HL-60/S4 (cell line): ENCODE data around the gene ZBTB9.

Experiments
- in situ Hi-C: fragments of 300-500 bp; cut with MboI; formaldehyde crosslinking; loops from 2 replicates; pipeline ENCODE4 v1.14.3; 2022; ENCODE audit warnings: low sequenced_read_pairs

Gene ZBTB9

GRCh38 chr6:33418690-33419291 is 35.6 kb upstream of the ZBTB9 start:
- in situ Hi-C loops, result no loop called here

DNA sequence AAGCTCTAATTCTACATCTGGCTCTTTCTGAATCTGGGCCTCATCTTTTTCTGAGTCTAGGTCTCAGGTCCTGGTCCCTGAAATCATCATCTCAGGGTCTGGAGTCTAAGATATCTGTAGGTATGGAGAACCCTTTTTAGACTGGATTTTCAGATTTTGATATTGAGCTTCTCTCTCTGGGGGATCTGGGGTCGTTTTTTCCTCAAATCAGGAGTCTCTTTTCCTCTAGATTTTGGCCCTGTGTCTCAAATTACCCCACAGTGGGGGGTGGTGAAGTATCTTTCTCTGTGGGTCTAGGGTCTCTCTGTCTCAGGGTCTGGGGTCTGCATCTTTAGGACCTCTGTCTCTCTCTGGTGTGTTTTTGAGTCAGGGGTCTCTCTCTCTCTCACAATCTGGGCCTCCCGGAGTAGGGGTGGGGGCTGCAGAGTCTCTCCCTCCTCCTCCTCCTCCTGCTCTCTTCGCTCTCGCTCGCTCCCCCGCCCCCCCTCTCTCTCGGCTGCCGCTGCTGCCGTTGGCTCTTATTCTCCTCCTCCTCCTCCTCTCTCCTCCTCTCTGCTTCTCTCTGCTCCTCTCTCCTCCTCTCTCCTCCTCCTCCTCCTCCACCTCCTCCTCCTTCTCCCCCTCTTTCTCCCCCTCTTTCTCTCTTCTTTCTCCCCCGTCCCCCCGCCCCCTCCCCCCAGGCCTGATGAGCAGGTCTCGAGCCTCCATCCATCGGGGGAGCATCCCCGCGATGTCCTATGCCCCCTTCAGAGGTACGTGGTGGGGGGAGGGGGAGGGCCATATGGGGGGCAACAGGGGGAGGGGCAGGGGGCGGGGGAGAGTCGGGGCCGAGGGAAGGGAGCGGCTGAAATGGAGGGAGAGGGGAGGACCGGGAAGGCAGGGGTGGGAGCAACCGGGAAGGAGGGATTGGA is 34.5 kb upstream of the ZBTB9 start, which contains the start of gene SYNGAP1:
SYNGAP1 (plus strand) TSS at position 486 of the 911 bp plus-strand sequence; CDS start at position 686, 200 bp downstream.
- in situ Hi-C loops, result no loop called here

DNA sequence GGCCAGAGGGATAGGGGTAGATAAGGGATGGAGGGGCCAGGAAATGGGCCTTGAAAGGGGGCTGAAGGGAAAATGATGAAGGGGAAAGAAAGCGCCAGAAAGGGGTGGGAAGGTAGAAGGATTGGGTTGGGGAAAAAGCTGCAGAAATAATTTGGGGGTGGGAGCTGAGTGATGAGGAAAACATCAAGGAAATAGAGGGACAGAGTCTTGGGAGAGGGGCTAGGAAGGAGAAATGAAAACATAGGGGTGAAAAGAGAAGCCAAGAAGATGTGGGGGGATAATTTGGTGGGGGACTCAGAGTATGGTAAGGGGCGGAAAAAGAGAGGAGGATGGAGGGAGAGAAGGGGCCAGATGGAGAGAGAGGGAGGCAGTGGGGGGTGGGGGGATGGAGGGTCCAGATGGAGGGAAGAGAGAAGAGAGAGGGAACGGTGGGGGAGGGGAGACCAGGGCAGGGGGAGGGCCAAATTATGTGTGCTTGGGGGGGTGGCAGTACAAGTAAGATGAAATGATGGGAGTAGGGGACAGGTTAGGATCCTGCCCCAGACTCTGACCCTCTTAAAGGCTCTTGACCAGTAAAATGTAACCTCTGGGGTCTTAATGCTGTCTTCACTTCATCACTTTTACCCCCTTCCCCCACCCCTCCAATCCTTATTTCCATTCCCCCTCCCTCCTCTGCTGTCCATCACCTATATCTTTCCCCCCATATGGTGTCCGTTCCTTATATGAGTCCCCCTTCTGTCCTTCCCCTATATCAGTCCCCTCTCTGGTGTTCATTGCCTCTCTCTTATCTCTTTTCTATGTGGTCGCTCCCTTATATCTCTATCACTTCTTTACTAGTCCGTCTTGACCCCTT is 33.7 kb upstream of the ZBTB9 start:
- in situ Hi-C loops, result no loop called here

GRCh38 chr6:33421344-33421643 is 33.1 kb upstream of the ZBTB9 start:
- in situ Hi-C loops, result no loop called here

- in situ Hi-C loops, result no loop called here
These were observed 30.6 kb upstream of the ZBTB9 start for GRCh38 chr6:33423777-33424176.

DNA sequence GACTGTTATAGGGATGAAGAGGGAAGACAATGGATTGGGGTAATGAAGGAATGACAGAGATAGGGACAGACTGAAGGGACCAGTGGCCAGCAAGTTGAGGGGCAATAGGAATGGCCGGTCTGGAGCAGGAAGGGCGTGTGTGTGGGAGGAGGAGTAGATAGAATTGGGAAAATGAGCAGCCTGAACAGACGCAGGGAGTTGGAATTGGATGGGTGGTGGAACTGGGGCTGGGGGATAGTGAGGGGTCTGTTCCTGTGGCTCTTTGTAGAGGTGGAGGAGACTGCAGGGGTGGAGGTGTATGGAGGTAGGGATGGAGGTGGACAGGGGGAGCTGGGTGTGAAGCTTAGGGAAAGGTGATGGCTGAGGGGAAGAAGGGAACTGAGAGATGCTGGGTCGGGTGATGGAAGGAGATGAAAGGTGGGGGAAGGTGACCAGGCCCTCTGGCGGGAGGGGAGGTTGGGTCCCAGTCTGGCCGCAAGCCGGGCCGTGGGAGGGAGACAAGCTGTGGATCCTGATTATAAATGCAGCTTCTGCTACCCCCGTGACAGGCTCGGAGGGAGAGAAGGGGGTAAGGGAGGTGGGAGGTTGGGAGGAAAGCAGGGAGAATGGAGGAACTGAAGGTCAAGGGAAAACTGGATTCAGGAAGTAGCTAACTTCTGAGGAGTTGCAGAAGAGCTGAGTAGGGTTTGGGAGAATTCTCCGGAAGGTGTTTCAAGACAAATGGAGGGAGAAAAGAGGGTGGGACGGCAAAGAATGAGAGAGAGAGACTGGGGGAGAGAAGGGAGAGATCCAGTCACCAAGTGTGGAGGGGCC is 29.3 kb upstream of the ZBTB9 start:
- in situ Hi-C loops, result no loop called here

DNA sequence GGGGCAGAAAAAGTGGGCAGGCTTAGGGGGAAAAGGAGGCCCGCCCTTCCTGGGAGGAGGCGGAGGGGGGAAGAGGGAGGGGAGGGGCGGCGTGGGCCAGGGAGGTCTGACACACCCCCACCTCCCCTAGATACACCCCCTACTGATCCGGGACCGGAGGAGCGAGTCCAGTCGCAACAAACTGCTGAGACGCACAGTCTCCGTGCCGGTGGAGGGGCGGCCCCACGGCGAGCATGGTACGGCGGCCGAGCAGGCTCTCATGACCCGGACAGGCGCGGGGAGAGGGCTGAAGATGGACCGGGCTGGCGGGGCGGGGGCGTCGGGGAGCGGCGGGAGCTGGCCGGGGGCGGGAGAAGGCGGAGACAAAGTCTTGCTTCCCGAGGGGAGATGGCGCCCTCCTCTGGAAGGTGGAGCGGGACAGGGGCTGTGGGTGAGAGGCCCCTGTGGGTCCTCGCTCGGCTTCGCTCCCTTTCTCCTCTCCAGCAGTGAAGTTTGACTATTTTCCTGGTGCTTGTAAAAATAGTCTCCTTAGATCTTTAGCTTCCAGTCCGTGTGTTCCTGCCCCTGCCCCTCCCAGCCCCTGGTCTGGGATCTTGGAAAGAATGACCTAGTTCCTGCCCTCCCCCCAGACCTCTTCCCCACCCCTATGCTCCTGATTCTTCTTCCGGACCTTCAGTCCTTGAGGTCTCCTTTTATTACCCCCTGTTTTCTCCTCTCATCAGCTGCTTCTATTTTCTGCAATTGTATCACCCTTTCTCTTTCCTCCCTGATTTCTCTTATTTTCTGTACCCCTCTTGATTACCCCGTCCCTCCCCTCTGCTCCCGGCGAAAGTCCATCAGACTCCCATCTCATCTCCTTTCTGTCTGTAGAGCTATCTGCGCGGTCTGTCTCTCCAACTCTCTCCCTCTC is 28.5 kb upstream of the ZBTB9 start:
- in situ Hi-C loops, result no loop called here

GRCh38 chr6:33426590-33427511 is 27.5 kb upstream of the ZBTB9 start:
- in situ Hi-C loops, result no loop called here

DNA sequence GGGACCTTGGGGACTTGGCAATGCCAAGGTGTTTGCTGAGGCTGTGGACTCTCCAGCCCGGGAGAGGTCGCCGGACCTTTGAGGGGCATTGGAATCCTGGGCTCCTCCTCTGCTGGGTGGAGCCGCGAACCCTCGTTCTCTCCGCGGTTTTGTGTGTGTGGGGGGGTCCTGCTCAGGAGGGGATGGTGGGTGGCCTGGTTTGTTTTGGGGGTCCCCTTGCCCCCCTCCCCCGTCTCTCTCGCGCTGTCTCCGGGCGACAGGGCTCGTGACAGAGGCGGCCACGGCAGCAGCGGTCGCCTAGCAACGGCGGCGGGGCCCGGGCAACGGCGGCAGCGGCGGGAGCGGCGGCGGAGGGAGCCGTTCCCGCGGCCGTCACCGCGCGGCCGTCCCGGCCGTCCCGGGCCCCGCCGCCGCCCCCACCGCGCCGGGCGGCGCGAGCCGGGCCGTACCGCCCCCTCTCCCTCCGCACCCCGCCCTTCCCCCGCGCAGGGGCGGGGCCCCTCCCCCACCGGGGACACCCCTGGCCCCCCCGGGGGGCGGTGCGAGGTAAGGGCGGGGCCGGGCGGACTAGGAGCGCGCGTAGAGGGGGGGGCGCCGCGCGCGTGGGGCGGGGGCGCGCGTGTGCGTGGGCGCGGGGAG is 26.7 kb upstream of the ZBTB9 start:
- in situ Hi-C loops, result no loop called here

DNA sequence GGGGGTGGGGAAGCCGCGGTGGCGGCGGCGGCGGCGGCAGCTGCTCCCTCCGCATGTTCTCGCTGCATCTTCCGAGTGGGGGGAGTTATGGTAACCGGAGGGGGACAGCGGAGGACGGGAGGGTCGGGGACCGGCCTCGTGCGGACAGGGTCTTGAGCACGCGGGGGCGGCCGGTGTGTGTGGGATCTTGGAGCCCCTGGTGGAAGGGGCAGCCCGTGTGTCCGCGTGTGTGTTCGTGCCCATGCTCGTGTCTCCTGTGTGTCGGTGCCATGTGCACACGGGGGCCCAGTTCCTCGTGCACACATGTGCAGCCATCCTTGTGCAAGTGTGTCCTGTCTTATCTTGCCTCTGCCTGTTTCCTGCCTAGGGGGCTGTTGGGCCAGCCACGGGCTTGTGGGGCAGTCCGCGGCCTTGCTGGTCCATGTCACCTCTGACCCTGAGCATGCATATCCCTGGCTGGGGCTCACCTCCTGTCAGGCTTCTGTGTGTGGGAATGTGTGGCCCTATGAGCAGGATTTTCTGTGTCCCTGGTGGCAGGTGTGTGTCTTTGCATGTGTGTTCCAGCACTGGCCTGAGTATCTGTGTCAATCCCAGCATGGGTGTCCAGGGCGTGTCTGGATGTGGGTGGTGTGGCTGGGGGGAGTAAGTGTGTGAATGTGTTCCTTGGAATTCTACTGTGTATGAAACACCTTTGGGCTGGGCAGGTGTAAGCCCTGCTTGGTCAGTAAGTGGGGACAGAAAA is 26.0 kb upstream of the ZBTB9 start:
- in situ Hi-C loops, result no loop called here

DNA sequence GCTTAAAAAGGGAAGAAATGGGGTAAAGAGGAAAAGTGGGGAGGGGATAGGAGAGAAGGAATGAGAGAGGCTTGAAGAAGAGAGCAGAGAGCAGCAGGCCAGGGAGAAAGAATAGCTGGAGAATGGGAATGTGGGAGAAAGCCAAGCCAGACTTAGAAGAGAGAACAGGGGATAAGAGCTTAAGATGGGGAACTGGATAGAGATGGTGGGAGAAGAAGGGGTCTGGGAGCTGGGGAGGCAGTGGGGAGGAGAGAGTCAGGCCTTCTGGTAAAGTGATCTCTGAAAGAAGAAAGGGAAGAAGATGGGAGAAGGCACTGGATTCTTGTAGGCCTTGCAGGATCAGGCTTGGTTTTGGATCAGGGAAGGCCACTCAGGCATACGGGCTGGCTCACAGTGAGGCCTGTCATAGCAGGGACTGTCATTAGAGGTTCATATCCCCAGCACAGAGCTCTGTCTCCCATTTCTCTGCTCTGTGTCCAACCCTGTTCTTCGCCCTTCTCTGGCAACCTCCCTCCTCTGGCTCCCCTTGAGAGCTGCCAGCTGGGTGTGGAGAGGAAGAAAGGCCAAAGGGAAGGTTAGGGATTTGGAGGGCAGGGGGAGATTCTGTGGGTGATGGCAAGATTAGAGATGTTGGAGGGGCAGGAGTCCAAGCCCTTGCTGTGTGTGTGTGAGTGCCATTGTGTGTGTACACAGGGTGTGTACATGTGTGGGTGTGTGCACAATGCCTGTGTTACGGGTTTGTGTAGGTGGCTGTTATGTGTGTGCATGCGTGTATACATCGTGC is 25.2 kb upstream of the ZBTB9 start:
- in situ Hi-C loops, result no loop called here

GRCh38 chr6:33429750-33430052 is 24.7 kb upstream of the ZBTB9 start:
- in situ Hi-C loops, result no loop called here

GRCh38 chr6:33430334-33430733 is 24.0 kb upstream of the ZBTB9 start:
- in situ Hi-C loops, result no loop called here

DNA sequence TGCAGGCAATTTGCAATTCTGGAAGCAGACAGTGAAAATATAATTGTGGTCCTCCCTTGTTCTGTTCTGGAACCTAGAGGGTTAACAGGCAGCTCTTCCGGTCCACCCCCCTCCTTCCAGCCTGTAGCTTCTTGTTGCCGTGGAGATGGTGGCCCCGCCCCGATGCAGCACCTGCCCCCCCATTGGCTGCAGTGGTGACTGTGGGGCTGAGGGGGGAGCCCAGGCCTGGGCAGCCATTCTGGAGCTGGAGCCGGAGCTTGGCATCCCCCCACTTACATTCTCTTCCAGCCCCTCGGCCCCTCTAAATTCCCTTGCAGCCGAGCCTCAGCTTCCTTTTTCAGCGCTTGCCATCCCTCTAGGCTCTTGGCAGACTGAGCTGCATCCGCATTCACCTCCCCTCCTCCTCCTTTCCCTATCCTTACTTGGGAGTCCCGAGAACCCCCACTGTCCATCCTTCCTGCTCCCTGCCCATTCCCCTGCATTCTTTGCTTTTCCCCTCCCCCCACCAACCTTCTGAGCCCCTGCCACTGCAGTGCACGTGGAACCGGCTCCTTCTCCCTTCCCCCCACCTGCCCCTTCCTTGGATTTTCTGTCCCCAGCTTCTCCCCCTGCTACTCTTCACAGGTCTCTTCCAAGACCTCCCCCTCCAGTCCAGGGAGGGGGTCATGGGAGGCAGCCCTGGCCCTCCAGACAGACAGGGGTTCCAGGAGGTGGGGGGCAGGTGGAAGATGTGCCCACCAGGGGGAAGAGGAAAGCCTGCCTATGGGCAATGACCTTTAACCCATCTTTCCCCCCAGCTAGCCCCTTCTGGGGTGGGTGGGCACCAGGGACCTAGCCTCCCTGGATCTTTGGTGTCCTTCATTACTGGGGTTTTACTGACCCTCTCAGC is 23.1 kb upstream of the ZBTB9 start:
- in situ Hi-C loops, result no loop called here

- in situ Hi-C loops, result no loop called here
These were observed 22.4 kb upstream of the ZBTB9 start for GRCh38 chr6:33431880-33432541.
